COR-L47 (cell line): ENCODE results near the gene SPATA2L.

Source experiments
- DNase-seq: peaks from one replicate; lab custom pipeline; 2025; lab: John Stamatoyannopoulos, UW

SPATA2L gene, protein sequence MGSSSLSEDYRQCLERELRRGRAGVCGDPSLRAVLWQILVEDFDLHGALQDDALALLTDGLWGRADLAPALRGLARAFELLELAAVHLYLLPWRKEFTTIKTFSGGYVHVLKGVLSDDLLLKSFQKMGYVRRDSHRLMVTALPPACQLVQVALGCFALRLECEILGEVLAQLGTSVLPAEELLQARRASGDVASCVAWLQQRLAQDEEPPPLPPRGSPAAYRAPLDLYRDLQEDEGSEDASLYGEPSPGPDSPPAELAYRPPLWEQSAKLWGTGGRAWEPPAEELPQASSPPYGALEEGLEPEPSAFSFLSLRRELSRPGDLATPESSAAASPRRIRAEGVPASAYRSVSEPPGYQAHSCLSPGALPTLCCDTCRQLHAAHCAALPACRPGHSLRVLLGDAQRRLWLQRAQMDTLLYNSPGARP

DNA sequence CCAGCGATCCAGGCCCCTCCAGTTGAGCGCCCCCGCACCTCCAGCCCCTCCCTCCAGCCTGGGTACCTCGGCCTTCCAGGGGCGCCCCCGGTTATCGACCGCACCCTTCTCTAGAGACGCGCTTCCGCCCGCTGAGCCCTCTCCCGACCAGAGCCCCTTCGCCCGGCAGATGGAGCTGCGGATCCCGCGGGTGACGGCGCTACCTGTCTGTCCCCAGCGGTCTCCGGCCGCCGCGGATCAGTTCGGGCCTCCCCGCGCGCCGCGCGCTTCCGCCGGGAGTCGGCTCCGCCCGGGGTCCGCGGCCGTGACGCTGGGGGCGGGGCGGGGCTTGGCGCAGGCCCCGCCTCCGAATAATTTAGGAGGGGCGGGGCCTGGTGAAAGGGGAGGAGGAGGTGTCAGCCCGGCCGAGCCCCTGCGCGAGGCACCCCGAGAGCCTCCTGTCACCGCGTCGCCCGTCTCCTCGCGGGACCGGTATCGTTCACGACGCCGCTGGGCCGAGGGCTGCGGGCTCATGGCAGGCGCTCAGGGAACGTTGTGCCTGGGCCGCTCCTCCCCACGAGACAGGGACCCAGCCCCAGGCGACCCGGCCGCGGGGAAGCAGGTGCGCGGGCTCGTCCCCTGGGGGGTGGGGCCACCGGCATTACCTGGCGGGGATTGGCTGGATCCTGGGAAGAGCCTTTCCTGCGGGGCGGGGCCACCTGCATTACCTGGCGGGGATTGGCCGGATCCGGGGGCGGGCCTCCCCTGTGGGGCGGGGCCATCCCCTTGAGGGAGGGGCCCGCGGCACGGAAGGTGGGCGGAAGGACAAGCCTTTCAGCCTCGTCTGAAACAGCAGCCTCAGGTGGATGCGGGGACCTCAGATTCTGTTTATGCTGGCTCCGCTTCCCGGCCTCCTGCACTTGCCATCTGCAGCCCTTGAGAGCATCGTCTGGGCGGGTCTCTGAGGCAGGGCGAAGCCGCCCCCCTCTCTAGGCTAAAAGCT is at the start of gene SPATA2L:
SPATA2L (minus strand) TSS at position 281 of the 982 bp plus-strand sequence. CDS start 473 bp downstream, outside the sequence.
- DNase-seq, result peak; percentile 98

DNA sequence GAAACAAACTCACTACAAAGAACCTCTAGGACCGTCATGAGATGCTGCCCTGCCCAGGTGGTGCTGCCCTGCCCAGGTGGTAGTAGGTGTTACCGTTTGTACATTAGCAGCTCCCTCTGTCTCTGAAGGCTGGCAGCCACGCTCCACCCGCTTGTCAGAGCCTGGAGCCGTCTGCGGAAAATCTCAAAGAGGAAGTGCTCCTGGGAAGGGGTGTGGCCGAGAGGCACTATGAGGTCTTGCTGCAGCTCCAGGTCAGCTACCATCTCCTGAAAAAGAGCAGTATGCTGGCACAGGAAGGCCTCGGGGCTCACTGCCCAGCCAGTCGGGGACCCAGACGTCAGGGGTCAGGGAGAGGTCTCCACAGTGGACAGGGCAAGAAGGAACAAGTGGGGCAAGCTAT is 48.1 kb upstream of the SPATA2L start:
- DNase-seq, result no peak

DNA sequence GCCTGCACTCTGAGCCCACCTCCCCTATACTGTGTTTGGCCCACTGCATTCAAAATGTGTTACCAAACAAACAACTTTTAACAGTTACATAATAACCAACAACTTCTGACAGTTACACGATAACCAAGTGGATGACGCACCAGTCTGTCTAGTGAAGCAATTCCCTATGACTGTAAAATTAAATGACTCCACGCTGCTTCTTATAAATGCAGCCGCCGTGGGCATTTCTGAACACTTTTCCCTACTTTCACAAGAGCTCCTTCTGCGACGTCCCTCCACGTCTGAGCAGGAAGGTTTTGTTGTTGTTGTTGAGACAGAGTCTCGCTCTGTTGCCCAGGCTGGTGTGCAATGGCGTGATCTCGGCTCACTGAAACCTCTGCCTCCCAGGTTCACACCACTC is 47.4 kb upstream of the SPATA2L start:
- DNase-seq, result no peak

DNA sequence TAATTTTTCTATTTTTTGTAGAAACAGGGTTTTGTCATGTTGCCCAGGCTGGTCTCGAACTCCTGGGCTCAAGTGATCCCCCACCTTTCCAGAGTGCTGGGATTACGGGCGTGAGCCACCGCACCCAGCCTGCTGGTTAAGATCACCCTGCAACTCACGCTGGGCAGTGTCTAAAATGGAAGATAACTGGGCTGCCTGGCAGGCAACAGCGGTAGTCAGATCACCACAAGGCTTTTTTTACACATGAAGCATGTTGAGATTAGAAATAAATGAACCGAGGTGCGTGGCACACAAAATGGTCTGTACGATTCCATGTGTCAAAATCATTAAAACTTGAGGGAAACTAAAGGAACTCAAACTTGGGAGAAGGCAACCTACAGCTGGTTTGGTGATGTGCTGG is 46.6 kb upstream of the SPATA2L start:
- no peak for DNase-seq

DNA sequence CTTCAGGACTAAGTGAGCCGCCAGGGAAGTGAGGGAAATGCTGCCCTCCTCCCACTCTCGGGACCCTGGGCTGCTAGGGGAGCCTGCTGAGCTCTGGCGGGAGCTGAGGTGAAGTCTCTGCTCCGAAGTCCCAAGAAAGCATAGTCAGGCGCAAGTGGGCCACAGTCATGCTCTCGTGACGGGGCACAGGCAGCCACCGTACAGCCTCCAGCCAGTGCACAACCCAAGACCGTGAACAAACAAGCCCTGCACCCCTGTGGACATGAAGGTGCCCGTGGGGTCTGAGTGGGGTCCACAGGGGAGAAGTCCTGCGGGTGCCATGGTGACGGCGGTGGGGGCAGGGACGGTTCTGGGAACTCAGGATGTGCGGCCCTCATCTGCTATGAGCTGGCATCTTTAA is 44.5 kb upstream of the SPATA2L start:
- DNase-seq, result no peak

DNA sequence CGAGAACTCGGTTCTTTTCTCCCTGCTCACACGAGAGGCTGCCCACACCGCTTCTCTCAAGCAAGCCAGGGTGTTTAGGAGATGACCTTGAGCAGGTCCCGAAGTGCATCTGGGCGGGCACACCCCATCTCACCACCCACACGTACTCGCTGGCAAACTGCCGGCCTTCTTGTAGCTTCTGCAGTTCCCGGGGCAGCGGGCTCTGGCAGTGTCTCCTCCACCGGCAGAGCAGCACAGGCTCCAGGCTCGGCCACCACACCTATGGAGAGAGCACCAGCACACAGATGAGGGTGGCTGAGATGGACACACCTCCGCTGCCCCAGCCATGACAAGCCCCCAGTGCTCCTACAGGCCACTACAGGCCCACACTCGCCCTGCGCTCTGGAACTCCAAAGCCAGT is 43.3 kb upstream of the SPATA2L start:
- no peak for DNase-seq

DNA sequence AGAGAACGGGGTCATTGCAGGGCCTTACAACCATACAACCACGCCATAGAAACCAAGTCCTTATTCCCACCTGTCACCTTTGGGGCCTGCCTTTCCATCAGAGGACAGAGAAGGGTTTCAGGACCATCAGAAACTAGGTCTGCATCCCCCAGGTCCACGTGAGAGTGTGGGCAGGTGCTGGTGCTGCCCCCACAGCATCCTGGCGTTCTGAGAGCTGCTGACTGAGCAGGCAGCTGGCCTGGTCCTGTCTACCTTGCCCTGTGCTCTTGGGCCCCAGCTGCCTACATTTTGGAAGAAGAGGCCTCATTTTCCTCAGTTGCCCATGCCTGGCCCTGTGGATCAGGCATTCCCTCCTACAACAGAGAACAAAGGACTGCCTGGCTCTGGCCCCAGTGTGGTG is 41.4 kb upstream of the SPATA2L start:
- no peak for DNase-seq

DNA sequence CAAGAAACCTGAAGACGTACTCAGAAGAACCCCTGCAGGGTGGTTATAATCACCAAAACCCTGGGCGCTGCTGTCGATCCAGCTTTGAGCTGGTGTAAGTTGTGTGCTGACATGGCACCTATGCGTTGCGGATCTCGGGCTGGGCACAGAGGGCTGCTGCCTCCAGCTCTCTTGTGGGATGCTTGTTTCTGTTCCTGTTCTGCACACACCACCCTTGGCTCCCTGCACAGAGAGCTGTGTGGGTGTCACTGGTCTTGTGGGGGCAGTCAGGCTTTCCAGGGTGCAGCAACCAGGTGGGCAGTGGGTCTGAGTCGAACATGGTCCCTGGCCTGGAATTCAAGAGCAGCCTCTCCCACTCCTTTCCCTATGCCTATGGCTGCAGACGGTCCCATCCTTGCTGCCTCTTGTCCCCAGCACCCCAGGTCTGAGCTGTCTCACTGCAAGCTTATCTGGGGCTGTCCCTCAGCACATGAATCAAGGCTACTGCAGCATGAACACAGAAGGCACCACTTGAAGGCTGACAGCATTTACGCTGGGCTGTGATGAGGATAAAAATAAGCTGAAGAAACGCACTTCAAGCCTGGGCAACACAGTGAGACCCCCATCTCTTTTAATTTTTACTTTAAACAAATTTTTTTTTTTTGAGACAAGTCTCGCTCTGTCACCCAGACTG is 40.0 kb upstream of the SPATA2L start:
- DNase-seq, result no peak

DNA sequence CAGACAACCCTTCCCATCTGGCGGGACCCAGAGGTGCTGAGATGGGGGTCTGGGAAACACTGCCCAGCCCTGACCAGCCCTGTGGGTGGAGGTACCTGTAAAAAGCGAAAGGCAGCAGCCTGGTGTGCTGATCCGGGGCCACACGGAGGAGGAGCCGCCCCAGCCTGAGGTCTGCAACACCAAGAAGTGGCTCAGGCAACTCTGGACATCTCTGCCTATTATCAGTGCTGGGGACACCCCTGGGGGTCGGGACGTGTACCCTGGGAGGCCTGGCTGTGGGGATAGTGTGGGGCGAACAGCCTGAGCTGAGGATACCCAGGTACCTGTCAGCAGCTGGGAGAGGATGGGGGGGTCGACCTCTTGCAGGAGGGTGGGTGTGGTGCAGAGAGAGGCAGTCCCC is 37.9 kb upstream of the SPATA2L start:
- no peak for DNase-seq

DNA sequence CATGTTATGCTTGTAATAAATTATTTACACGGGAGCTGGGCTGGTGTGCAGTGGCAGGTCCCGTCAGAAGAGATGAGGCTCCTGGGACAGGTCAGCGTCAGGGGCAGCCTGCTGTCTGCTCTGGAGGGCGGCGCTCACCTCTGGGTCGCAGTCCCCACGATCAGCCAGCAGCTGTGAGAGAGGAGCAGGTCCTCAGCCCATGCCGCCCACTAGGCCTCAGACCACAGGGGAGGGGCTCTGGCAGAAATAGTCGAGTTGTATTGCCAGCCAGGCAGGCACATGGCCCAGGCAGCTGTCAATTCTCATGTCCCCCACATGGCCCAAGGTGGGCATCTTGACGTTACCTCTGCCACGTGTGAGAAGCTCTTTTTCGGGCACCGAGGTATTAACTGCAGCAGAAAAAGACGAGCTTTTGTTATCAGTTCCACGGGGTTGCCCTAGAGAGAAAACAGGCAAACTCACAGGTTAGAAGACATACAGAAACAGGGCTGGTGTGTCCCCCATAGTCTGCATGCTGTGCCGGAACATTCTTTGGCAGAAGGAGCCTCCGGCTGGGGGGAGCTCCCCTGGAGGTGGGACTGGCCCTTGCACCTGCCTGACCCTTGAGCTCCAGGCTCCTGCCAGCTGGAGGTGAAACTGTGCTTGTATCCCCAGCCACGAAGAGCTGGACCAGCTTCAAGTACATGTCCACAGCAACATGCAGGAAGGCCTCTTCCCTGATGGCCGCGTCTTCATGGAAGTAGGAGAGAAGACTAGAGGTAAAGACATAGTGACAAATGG is 37.2 kb upstream of the SPATA2L start:
- DNase-seq, result no peak

DNA sequence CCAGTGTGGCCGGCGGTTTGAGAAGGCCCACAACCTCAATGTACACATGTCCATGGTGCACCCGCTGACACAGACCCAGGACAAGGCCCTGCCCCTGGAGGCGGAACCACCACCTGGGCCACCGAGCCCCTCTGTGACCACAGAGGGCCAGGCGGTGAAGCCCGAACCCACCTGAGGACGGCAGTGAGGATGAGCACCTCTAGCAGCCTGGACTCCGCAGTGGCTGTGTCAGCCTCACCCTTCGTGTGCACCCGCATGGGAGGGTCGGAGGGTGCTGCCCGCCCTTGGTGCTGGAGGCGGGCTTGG is 36.5 kb upstream of the SPATA2L start:
- DNase-seq, result no peak

DNA sequence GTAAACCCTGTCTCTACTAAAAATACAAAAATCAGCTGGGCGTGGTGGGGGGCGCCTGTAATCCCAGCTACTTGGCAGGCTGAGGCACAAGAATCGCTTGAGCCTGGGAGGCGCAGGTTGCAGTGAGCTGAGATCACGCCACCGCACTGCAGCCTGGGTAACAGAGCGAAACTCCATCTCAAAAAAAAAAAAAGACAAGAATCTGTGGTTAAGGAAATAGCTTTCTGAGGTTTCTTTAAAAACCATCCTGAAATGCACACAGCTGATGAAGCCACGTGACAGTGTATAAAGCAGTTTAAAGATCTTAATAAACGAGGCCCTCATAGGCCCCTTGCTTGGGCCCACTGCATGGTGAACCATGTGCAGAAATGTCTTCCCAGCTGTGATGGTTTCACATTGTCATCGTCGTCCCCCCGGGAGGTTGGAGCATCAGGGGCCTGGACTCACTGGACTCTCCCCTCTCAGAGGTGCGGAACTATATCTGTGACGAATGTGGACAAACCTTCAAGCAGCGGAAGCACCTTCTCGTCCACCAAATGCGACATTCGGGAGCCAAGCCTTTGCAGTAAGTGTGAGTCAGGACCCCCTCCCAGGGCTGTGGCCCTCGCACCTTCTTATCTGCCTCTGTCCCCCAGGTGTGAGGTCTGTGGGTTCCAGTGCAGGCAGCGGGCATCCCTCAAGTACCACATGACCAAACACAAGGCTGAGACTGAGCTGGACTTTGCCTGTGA is 36.0 kb upstream of the SPATA2L start:
- DNase-seq, result no peak

DNA sequence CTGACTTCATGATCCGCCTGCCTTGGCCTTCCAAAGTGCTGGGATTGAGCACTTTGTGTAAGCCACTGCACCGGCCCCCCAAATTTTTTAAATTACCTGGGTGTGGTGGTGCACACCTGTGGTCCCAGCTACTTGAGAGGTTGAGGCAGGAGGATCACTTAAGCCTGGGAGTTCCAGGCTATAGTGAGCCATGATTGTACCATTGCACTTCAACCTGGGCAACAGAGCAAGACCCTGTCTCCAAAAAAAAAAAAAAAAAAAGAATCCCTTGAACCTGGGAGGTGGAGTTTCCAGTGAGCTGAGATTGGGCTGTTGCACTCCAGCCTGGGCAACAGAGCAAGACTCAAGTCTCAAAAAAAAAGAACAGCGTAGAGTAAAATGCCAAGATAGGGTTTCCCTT is 35.0 kb upstream of the SPATA2L start:
- DNase-seq, result no peak

DNA sequence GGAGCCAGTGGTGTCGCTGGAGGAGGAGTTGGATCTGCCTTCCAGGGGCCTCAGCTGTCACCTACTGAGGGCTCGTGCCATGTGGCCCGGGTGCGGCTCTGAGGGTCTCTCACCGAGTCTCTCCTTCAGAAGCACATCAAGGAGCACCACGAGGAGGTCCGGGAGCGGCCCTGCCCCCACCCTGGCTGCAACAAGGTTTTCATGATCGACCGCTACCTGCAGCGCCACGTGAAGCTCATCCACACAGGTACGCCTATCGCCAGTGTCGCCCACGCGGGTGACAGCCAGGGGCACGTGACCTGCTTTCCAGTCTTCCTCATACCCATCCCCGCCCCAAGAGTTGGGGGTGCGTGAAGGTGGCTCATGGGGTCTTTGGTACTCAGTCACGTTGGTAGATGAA is 32.3 kb upstream of the SPATA2L start:
- no peak for DNase-seq

DNA sequence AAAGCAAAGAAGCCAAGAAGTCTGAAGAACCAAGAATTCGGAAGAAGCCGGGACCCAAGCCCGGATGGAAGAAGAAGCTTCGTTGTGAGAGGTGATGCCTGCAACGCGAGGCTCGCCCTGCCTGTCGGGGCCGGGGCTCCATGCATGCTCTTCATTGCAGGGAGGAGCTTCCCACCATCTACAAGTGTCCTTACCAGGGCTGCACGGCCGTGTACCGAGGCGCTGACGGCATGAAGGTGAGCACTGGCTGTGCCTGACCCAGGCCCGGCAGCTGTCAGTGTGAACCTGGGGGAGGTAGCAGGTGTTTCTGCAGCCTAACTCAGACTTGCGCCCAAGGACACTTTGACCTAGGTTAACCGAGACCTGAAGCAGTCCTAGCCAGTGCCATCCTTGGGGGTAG is 31.8 kb upstream of the SPATA2L start:
- no peak for DNase-seq

DNA sequence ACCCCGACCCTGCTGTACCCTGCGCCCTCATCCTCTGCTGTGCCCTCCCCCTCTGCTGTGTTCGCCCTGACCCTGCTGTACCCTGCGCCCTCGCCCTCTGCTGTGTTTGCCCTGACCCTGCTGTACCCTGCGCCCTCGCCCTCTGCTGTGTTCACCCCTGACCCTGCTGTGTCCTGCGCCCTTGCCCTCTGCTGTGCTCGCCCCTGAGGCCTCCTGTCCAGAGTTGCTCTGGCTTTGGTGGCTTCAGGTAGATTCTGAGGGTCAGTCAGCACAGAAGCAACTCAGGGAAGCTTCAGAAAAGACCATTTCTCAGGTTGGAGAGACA is 31.4 kb upstream of the SPATA2L start:
- DNase-seq, result no peak

DNA sequence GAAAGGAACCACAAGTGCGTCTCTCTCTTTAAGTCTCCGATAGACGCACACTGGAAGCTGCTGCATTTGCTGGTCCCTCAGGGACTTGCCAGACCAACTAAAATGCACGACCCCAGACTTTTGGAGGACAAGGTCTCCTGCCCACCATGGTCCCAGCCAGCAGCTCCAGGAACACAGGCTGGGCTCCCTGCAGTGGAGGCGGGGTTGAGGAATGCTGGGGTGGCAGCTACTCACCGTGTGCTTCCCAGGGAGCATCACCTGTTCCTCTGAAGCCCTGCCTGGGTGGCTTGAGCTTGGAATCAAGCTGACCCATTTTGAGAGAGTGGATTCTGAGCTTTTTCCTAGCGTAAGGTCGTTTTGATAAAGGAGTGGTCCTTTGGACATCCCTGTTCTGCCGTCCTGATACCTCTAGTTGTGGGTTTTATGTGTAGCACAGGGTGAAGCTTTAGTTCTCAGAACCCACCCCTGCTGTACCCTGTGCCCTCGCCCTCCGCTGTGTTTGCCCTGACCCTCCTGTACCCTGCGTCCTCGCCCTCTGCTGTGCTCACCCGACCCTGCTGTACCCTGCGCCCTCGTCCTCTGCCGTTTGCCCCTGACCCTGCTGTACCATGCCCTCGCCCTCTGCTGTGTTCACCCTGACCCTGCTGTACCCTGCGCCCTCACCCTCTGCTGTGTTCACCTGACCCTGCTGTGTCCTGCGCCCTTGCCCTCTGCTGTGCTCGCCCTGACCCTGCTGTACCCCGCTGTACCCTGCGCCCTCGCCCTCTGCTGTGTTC is 30.8 kb upstream of the SPATA2L start:
- no peak for DNase-seq

DNA sequence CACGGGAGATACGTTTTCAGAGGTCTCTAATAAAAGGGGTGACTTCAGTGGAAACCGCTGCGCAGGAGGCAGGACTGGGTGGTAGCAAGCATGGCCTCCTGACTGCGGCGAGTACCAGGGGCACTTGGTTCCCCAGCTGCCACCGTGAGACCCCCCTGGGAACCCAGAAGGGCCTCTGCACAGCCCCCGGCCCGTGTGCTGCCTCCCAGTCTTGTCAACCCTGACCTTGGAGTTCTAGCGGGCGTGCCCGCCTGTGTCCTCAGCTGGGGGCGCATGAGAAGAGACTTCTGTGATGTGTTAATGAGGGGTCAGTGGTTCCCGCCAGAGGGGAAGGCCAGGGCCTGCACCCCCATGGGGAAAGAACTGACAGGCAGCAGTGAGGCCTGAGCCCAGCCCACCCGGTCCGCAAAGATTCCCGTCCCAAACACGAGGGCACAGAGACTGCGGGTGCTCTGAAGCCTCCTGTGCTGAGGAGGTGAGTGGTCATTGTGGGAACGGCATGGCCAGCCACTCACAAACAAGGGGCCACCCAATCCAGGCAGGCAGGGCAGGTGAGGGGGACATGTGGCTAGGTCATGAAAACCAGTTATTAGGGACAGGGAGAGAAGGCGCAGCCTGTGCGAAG is 29.2 kb upstream of the SPATA2L start:
- DNase-seq, result no peak

DNA sequence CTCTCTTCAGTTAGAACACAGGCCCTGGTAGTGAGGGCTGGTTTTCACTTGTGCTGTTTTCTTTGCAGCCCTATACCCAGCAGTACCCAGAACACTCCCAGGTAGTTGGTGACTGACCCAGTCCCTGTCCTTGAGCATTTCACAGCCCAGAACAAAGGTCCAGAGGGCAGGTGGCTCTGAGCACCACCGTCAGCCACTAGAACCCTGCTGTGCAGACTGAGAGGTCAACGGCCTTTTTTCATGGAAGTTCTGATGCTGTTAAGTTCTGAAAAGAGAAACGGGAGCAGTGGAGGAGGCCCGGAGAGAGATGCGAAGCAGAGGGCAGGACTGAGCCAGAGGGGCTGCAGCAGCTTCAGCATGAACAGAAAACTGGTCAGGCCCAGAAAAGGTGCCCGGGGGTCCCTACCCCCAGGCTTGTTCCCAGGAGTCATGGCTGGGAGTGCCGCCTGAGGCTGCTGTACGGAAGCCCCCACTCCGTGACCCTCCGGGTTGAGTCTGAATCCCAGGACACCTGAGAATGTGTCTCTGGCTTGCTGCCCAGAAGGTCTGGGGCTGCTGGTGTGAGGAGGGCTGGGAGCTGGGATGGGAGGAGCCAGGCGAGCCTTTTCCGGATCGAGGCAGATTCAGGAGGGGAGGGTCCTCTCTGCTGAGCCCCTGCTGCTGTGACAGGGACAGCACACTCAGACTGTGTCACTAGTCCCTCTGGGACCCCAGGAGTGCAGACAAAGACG is 28.5 kb upstream of the SPATA2L start:
- DNase-seq, result no peak
